HCT116 (cell line): ENCODE results near the gene SNRNP70. TPM values are rescaled to one million over a fixed set of nuclear protein-coding genes. Genes with fewer than 3 reads are reported as not detected.

Experiments used
- ATAC-seq: fragments of 200-7000 bp; cut with Tn5 transposase; 2 replicates; pipeline ENCODE4 v1.9.1; 2020; ENCODE audit warnings: mild to moderate bottlenecking, moderate library complexity
- BruUV-seq: library from RNA; stranded (reverse); fragments of 400-500 nt; replicated peaks from 2 replicates; lab custom pipeline; 2021; lab: Mats Ljungman, UMichigan
- CTCF ChIA-PET: fragments of 300-600 bp; sonication (Branson Sonifier 250); formaldehyde crosslinking; loops from one replicate; lab custom pipeline; 2021; ENCODE audit warnings: antibody characterized with exemption; lab: Charles Lee
- POLR2A ChIA-PET: fragments of 300-600, 350-600 bp; sonication (Branson Sonifier 250); formaldehyde crosslinking; loops from one replicate; lab custom pipeline; 2021; ENCODE audit warnings: antibody characterized with exemption; lab: Charles Lee
- RAD21 ChIA-PET, 2 experiments: fragments of 300-600 bp; sonication (Branson Sonifier 250); formaldehyde crosslinking; loops; one replicate each; lab custom pipeline; 2023; ENCODE audit warnings: low total read pairs in 2 of 2; ENCODE audit not compliant: uncharacterized antibody in 2 of 2, unreplicated experiment in 2 of 2, low non-redundant PET in 1 of 2; lab: Charles Lee
- DNase-seq: peaks from one replicate; pipeline ENCODE4 v3.0.0-alpha.2; 2010; ENCODE audit warnings: low read depth, low spot score
- H2AFZ ChIP-seq: fragments of 200-600 bp; shearing (Covaris generic), sonication (generic); 2 replicates; pipeline ENCODE4 v1.6.1; 2017; ENCODE audit warnings: low read depth, mixed run types, mixed read lengths, antibody characterized with exemption, low read length; ENCODE audit not compliant: poor library complexity, severe bottlenecking
- H3K27ac ChIP-seq: 2 replicates; pipeline ENCODE4 v1.5.1; 2012; ENCODE audit warnings: low read depth, low read length
- H3K27me3 ChIP-seq: fragments of 200-600 bp; sonication (generic); 2 replicates; pipeline ENCODE4 v1.6.1; 2016; ENCODE audit warnings: mixed run types, low read length, mixed read lengths; ENCODE audit not compliant: insufficient read depth
- H3K36me3 ChIP-seq, 2 experiments: fragments of 200-500 bp in 1 of 2; fragments of 200-600 bp in 1 of 2; sonication (Bioruptor generic) in 1 of 2; sonication (generic) in 1 of 2; 2 replicates each; pipeline versions ENCODE4 v1.5.1 to v1.6.1; 2014 to 2016; ENCODE audit warnings: low read length in 2 of 2, inconsistent platforms in 1 of 2, mixed read lengths in 1 of 2, mixed run types in 1 of 2; ENCODE audit not compliant: insufficient read depth in 2 of 2, control insufficient read depth in 1 of 2
- H3K4me1 ChIP-seq, 2 experiments: fragments of 200-600 bp in 1 of 2; sonication (generic) in 1 of 2; 2 replicates each; pipeline versions ENCODE4 v1.5.1 to v1.6.1; 2012 to 2017; ENCODE audit warnings: low read length in 2 of 2, inconsistent platforms in 1 of 2, mild to moderate bottlenecking in 1 of 2, mixed read lengths in 1 of 2, mixed run types in 1 of 2, moderate library complexity in 1 of 2; ENCODE audit not compliant: insufficient read depth in 2 of 2, control insufficient read depth in 1 of 2
- H3K4me2 ChIP-seq: fragments of 200-600 bp; sonication (generic); 2 replicates; pipeline ENCODE4 v1.6.1; 2017; ENCODE audit warnings: mixed run types, low read length, mixed read lengths
- H3K4me3 ChIP-seq, 2 experiments: fragments of 200-600 bp in 1 of 2; sonication (generic) in 1 of 2; replicated peaks in 1 of 2; 2 replicates each; pipeline ENCODE4 v1.5.1; 2011 to 2016; ENCODE audit warnings: low read length in 2 of 2, control low read depth in 1 of 2, low read depth in 1 of 2, mild to moderate bottlenecking in 1 of 2, mixed read lengths in 1 of 2, mixed run types in 1 of 2
- H3K79me2 ChIP-seq: fragments of 200-600 bp; sonication (generic); 2 replicates; pipeline ENCODE4 v1.6.1; 2017; ENCODE audit warnings: mild to moderate bottlenecking, mixed run types, low read length, moderate library complexity, mixed read lengths; ENCODE audit not compliant: insufficient read depth
- H3K9ac ChIP-seq: fragments of 200-600 bp; sonication (generic); 2 replicates; pipeline ENCODE4 v1.6.1; 2016; ENCODE audit warnings: low read length, mixed read lengths
- H3K9me2 ChIP-seq: fragments of 200-600 bp; sonication (generic), shearing (Covaris generic); 2 replicates; pipeline ENCODE4 v1.6.1; 2017; ENCODE audit warnings: mixed run types, mild to moderate bottlenecking, moderate library complexity; ENCODE audit not compliant: insufficient read depth
- H3K9me3 ChIP-seq, 2 experiments: fragments of 200-500 bp in 1 of 2; fragments of 200-600 bp in 1 of 2; sonication (Bioruptor generic) in 1 of 2; sonication (generic) in 1 of 2; 2 replicates each; pipeline ENCODE4 v1.6.1; 2014 to 2017; ENCODE audit warnings: low read length in 2 of 2, mixed read lengths in 2 of 2, inconsistent platforms in 1 of 2, low read depth in 1 of 2, mild to moderate bottlenecking in 1 of 2, mixed run types in 1 of 2, moderate library complexity in 1 of 2; ENCODE audit not compliant: control insufficient read depth in 1 of 2, insufficient read depth in 1 of 2
- H4K20me1 ChIP-seq: fragments of 200-600 bp; sonication (generic), shearing (Covaris generic); 2 replicates; pipeline ENCODE4 v1.6.1; 2017; ENCODE audit warnings: mixed run types, mild to moderate bottlenecking, moderate library complexity; ENCODE audit not compliant: insufficient read depth
- EGR1 ChIP-seq: IDR thresholded peaks from 2 replicates; pipeline ENCODE4 v1.6.1; 2012; ENCODE audit warnings: low read depth
- EZH2 ChIP-seq: fragments of 200-600 bp; sonication (generic); IDR thresholded peaks from 2 replicates; pipeline ENCODE4 v1.6.1; 2017; ENCODE audit warnings: antibody characterized with exemption, mixed run types
- FOSL1 ChIP-seq: IDR thresholded peaks from 2 replicates; pipeline ENCODE4 v1.6.1; 2012; ENCODE audit warnings: low read depth
- POLR2A ChIP-seq: IDR thresholded peaks from 2 replicates; pipeline ENCODE4 v1.7.0; 2011; ENCODE audit warnings: borderline replicate concordance; ENCODE audit not compliant: insufficient read depth, insufficient read length; ENCODE audit errors: extremely low read depth
- POLR2AphosphoS5 ChIP-seq: IDR thresholded peaks from 2 replicates; pipeline ENCODE4 v1.6.1; 2011; ENCODE audit warnings: mild to moderate bottlenecking, low read depth, low read length, moderate library complexity
- RAD21 ChIP-seq: IDR thresholded peaks from 2 replicates; pipeline ENCODE4 v1.6.1; 2012; ENCODE audit warnings: low read depth, mild to moderate bottlenecking
- SIN3A ChIP-seq: IDR thresholded peaks from 2 replicates; pipeline ENCODE4 v1.6.1; 2012; ENCODE audit warnings: low read depth
- ZNF274 ChIP-seq: fragments of 200-500 bp; sonication (Bioruptor generic); IDR thresholded peaks from 2 replicates; pipeline ENCODE4 v1.6.1; 2014; ENCODE audit warnings: mild to moderate bottlenecking, low read depth, low read length, inconsistent platforms
- intact Hi-C: fragments of 100-400 bp; cut with micrococcal nuclease; formaldehyde crosslinking; loops from 2 replicates; pipeline ENCODE4 v1.10.0; 2022
- total RNA-seq: library from RNA; stranded (reverse); gene quantifications from one replicate; pipeline ENCODE4 v1.2.1, GENCODE V29; 2021; ENCODE audit not compliant: unreplicated experiment
- TF ChIP-seq, protein P1 (sequence below), 3 experiments: fragments of 200-600 bp in 1 of 3; sonication (generic) in 1 of 3; IDR thresholded peaks in 2 of 3; conservative IDR thresholded peaks in 1 of 3; 2 replicates each; pipeline ENCODE4 v1.5.1; 2012 to 2017; ENCODE audit warnings: low read depth in 2 of 3, low read length in 2 of 3, antibody characterized with exemption in 1 of 3, borderline replicate concordance in 1 of 3, control low read depth in 1 of 3, mild to moderate bottlenecking in 1 of 3, mixed read lengths in 1 of 3, mixed run types in 1 of 3, moderate library complexity in 1 of 3; ENCODE audit not compliant: insufficient read depth in 1 of 3
- TF ChIP-seq, protein P2 (sequence below): IDR thresholded peaks from 2 replicates; pipeline ENCODE4 v1.6.1; 2011; ENCODE audit warnings: mild to moderate bottlenecking, low read length, moderate library complexity; ENCODE audit not compliant: insufficient replicate concordance; ENCODE audit errors: extremely low read depth

SNRNP70 gene
- total RNA-seq, 1 experiment from 2014 or later: 236 TPM

- H3K27ac ChIP-seq: no peak overlapping the region
- no peaks in the 10 kb centered on the region for H3K9me2 ChIP-seq
- POLR2A ChIA-PET: no interaction called here
- no peaks in the 10 kb centered on the region for H3K27me3 ChIP-seq
- peaks cover 16% of the 10 kb centered on the region; the same call in 1 of the 2 replicates for H3K79me2 ChIP-seq
- DNase-seq (no peak), ATAC-seq (no peak)
- H3K4me1 ChIP-seq: peaks cover 5 to 17% of the 10 kb centered on the region in 2 experiments; a peak in 3 of 4 replicates
- H3K36me3 ChIP-seq: peaks cover 31 to 42% of the 10 kb centered on the region in 2 experiments
- no peak overlapping the region for H3K9ac ChIP-seq
- H3K4me3 ChIP-seq: no peak overlapping the region
- RAD21 ChIA-PET: no interaction called here
- H3K4me2 ChIP-seq: no peak overlapping the region
- intact Hi-C loops: no loop called here
- no peaks in the 10 kb centered on the region for H3K9me3 ChIP-seq
- no peak overlapping the region for H2AFZ ChIP-seq
- no peaks in the 10 kb centered on the region for H4K20me1 ChIP-seq
- BruUV-seq: no TSS peak
- CTCF ChIA-PET: interaction anchor here (1.1 kb wide), 1 partner anchor 11 kb away, joined by 7 read pairs; no protein-coding TSS in a partner anchor
- TF ChIP-seq POLR2AphosphoS5: 0 out of 2 replicates have a peak, but pooled peaks have one; percentile 16
- no peak for TF ChIP-seq ZNF274
- TF ChIP-seq EZH2: no peak
Observed at GRCh38 chr19:49109051-49109450, 23.8 kb downstream of the SNRNP70 start.

- H3K9me3 ChIP-seq: no peaks in the 10 kb centered on the region
- H3K4me2 ChIP-seq: no peak overlapping the region
- DNase-seq (no peak), ATAC-seq (no peak)
- no peaks in the 10 kb centered on the region for H3K27me3 ChIP-seq
- peaks cover 10% of the 10 kb centered on the region; the same call in 1 of the 2 replicates for H3K79me2 ChIP-seq
- H3K27ac ChIP-seq: no peak overlapping the region
- no peak overlapping the region for H3K9ac ChIP-seq
- ChIA-PET RAD21 (no interaction called here), POLR2A (no interaction called here), CTCF (interaction anchor here (1.1 kb wide), 1 partner anchor 12 kb away, joined by 7 read pairs; no protein-coding TSS in a partner anchor)
- intact Hi-C loops: no loop called here
- H4K20me1 ChIP-seq: no peaks in the 10 kb centered on the region
- no peak overlapping the region for H3K4me3 ChIP-seq
- peaks cover 5 to 18% of the 10 kb centered on the region in 2 experiments; a peak in 3 of 4 replicates for H3K4me1 ChIP-seq
- BruUV-seq: no TSS peak
- no peaks in the 10 kb centered on the region for H3K9me2 ChIP-seq
- H3K36me3 ChIP-seq: peaks cover 31 to 35% of the 10 kb centered on the region in 2 experiments
- H2AFZ ChIP-seq: no peak overlapping the region
- TF ChIP-seq, protein P1, sequence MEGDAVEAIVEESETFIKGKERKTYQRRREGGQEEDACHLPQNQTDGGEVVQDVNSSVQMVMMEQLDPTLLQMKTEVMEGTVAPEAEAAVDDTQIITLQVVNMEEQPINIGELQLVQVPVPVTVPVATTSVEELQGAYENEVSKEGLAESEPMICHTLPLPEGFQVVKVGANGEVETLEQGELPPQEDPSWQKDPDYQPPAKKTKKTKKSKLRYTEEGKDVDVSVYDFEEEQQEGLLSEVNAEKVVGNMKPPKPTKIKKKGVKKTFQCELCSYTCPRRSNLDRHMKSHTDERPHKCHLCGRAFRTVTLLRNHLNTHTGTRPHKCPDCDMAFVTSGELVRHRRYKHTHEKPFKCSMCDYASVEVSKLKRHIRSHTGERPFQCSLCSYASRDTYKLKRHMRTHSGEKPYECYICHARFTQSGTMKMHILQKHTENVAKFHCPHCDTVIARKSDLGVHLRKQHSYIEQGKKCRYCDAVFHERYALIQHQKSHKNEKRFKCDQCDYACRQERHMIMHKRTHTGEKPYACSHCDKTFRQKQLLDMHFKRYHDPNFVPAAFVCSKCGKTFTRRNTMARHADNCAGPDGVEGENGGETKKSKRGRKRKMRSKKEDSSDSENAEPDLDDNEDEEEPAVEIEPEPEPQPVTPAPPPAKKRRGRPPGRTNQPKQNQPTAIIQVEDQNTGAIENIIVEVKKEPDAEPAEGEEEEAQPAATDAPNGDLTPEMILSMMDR (IDR thresholded peaks at IDR 0.05 in 2 of 3, conservative IDR thresholded peaks at IDR 0.05 in 1 of 3; ENCODE audit: borderline replicate concordance in 1 of 3, insufficient read depth in 1 of 3, low read depth in 2 of 3, low read length in 2 of 3): no peak
- TF ChIP-seq RAD21 (no peak), POLR2AphosphoS5 (no peak), SIN3A (no peak), FOSL1 (no peak), EGR1 (no peak), EZH2 (no peak), POLR2A (no peak)
- TF ChIP-seq, protein P2, sequence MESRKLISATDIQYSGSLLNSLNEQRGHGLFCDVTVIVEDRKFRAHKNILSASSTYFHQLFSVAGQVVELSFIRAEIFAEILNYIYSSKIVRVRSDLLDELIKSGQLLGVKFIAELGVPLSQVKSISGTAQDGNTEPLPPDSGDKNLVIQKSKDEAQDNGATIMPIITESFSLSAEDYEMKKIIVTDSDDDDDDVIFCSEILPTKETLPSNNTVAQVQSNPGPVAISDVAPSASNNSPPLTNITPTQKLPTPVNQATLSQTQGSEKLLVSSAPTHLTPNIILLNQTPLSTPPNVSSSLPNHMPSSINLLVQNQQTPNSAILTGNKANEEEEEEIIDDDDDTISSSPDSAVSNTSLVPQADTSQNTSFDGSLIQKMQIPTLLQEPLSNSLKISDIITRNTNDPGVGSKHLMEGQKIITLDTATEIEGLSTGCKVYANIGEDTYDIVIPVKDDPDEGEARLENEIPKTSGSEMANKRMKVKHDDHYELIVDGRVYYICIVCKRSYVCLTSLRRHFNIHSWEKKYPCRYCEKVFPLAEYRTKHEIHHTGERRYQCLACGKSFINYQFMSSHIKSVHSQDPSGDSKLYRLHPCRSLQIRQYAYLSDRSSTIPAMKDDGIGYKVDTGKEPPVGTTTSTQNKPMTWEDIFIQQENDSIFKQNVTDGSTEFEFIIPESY: no peak
Observed at GRCh38 chr19:49109569-49110233, 24.4 kb downstream of the SNRNP70 start.
